Prostate gland (tissue), 2 donors: ENCODE measurements around the gene SULF2. TPM values are rescaled to one million over a fixed set of nuclear protein-coding genes. Genes with fewer than 3 reads are reported as not detected.

ENCODE experiments used
- DNase-seq: peaks from one replicate; pipeline ENCODE4 v3.0.0-alpha.2; 2019; ENCODE audit warnings: low spot score
- H3K27ac ChIP-seq, 2 donors: fragments of 200-600 bp; sonication (generic); 2 replicates each; pipeline ENCODE4 v1.5.1; 2017 to 2019
- H3K27me3 ChIP-seq: fragments of 200-600 bp; sonication (generic); replicated peaks from 2 replicates; pipeline ENCODE4 v1.5.1; 2019; ENCODE audit not compliant: insufficient read depth
- H3K36me3 ChIP-seq, 2 donors: fragments of 200-600 bp; sonication (generic); 1 replicate in 1 of 2; 2 replicates in 1 of 2; pipeline versions ENCODE4 v1.5.1 to v1.8.1; 2017 to 2019
- H3K4me1 ChIP-seq: fragments of 200-600 bp; sonication (generic); replicated peaks from 2 replicates; pipeline ENCODE4 v1.5.1; 2019
- H3K4me3 ChIP-seq, 2 donors: fragments of 200-600 bp; sonication (generic); 2 replicates each; pipeline ENCODE4 v1.5.1; 2017 to 2019
- H3K9me3 ChIP-seq: fragments of 200-600 bp; sonication (generic); 2 replicates; pipeline ENCODE4 v1.5.1; 2017
- CTCF ChIP-seq, 4 experiments: fragments of 200-600 bp in 2 of 4; fragments of 450-650 bp in 2 of 4; sonication (generic) in 2 of 4; IDR thresholded peaks; 1 replicate in 3 of 4; 2 replicates in 1 of 4; pipeline ENCODE4 v1.5.1; 2016 to 2019; ENCODE audit warnings: antibody characterized with exemption in 4 of 4, mild to moderate bottlenecking in 2 of 4, moderate library complexity in 2 of 4
- POLR2A ChIP-seq: fragments of 450-650 bp; IDR thresholded peaks from one replicate; pipeline ENCODE4 v1.6.1; 2016; ENCODE audit warnings: antibody characterized with exemption, mild to moderate bottlenecking
- POLR2AphosphoS5 ChIP-seq: sonication (generic); formaldehyde crosslinking; IDR thresholded peaks from one replicate; pipeline ENCODE4 v1.6.1; 2017; ENCODE audit warnings: antibody characterized with exemption
- WGBS: methylation state at CpG from one replicate; pipeline ENCODE4 v1.1.5; 2018; 5-methylcytosine and 5-hydroxymethylcytosine counted together
- intact Hi-C: fragments of 100-400 bp; cut with DNase I; formaldehyde crosslinking; loops from one replicate; pipeline ENCODE4 v1.14.2; 2022
- total RNA-seq, 2 donors: library from RNA; depleted of rRNA; stranded (reverse); fragments of >200 nt; gene quantifications; one replicate each; pipeline ENCODE4 v1.1.0, GENCODE V29; 2016

SULF2 gene
- total RNA-seq, 2 donors from 2014 or later, result 43.6 to 82.0 TPM

DNA sequence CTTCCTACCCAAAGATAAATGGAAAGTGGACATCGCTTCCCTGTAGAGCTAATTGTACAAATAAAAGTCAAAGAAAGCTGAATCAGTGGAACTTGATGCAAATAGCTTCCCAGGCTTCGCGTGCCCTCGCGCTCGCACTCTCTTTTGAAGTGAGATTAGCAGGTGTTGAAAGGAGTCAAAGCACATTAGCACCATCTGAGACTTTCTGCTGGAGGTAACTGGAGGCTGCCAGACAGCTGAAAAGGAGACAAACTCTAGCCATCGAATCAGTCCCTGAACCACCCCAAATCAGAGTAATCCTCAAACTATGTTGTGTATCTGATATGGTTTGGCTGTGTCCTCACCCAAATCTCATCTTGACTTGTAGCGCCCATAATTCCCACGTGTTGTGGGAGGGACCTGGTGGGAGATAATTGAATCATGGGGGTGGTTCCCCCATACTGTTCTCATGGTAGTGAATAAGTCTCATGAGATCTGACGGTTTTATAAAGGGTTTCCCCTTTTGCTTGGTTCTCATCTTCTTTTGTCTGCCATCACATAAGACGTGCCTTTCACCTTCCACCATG is 23.7 kb downstream of the SULF2 start:
- no peak for DNase-seq
- TF ChIP-seq CTCF (IDR thresholded peaks at IDR 0.05) (no peak), POLR2AphosphoS5 (no peak), POLR2A (no peak)
- WGBS, result 78% methylated on average over 11 of the region's 11 CpGs
- H3K27ac ChIP-seq, result no peak overlapping the region
- no peaks in the 10 kb centered on the region for H3K4me1 ChIP-seq
- no peaks in the 10 kb centered on the region for H3K27me3 ChIP-seq
- no peaks in the 10 kb centered on the region for H3K9me3 ChIP-seq
- no peak overlapping the region for H3K4me3 ChIP-seq
- no peaks in the 10 kb centered on the region for H3K36me3 ChIP-seq
- intact Hi-C loops, result no loop called here

- TF ChIP-seq CTCF (IDR thresholded peaks at IDR 0.05) (no peak), POLR2AphosphoS5 (no peak), POLR2A (no peak)
- Histone ChIP-seq H3K4me1 (no peaks in the 10 kb centered on the region), H3K9me3 (no peaks in the 10 kb centered on the region), H3K36me3 (no peaks in the 10 kb centered on the region), H3K4me3 (no peak overlapping the region), H3K27ac (no peak overlapping the region), H3K27me3 (no peaks in the 10 kb centered on the region)
- WGBS, result 78% methylated on average over 14 of the region's 14 CpGs
- no peak for DNase-seq
- intact Hi-C loops, result no loop called here
Measured at GRCh38 chr20:47760686-47761481, 24.4 kb downstream of the SULF2 start.

DNA sequence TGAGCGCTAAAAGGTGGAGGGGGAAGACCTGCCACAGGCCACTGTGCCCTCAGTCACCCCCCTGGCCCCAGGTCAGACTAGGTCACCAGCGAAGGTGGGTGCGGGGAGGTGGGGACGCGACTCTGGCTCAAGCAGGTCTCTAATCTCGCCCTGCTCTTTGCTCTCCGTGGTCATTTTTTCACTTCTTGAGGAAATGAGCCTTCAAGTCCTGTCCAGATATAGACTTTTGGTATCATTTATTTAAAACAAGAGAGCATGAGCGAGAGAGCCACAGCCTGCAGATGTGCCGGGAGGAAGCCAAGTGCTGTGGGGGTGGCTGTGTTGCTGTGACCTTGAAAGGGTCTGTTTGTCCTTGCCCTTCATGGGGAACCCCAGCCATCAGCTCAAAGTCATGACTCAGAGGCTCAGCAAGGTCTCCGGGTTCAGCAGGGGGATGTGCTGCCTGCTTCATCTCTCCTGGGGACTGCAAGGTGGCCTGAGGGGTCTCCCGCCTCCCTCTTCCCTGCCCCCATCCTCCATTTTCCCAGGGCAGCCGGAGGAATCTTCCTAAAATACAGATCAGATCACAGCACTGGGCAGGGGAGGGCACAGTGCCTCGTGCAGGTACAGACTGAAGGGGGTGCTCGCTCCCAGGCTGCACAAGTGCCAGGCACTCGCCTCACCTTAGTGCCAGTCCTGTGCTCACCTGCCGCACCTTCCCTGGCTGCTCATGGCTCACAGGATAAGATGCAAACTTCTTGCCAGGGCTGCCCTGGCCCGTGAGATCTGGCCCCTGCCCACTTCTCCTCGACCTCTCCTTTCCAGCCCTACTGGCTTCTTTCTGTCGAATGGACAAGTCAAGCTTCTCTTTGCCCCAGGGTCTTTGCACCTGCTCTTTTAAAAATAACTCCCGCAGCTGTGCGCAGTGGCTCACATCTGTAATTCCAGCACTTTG is 26.5 kb downstream of the SULF2 start:
- DNase-seq, result no peak
- TF ChIP-seq POLR2A (no peak), CTCF (IDR thresholded peaks at IDR 0.05) (no peak), POLR2AphosphoS5 (no peak)
- no peaks in the 10 kb centered on the region for H3K36me3 ChIP-seq
- no peaks in the 10 kb centered on the region for H3K27me3 ChIP-seq
- intact Hi-C loops, result no loop called here
- H3K4me3 ChIP-seq, result no peak overlapping the region
- 85% methylated on average over 21 of the region's 21 CpGs for WGBS
- H3K9me3 ChIP-seq, result no peaks in the 10 kb centered on the region
- no peaks in the 10 kb centered on the region for H3K4me1 ChIP-seq
- no peak overlapping the region for H3K27ac ChIP-seq

- intact Hi-C loops, result no loop called here
- no peaks in the 10 kb centered on the region for H3K9me3 ChIP-seq
- no peak for TF ChIP-seq POLR2A
- no peak for TF ChIP-seq CTCF (IDR thresholded peaks at IDR 0.05)
- TF ChIP-seq POLR2AphosphoS5, result no peak
- no peaks in the 10 kb centered on the region for H3K4me1 ChIP-seq
- 82% methylated on average over 32 of the region's 32 CpGs for WGBS
- no peaks in the 10 kb centered on the region for H3K27me3 ChIP-seq
- no peak for DNase-seq
- H3K4me3 ChIP-seq, result no peak overlapping the region
- no peak overlapping the region for H3K27ac ChIP-seq
- H3K36me3 ChIP-seq, result no peaks in the 10 kb centered on the region
Measured at GRCh38 chr20:47757145-47758035, 27.9 kb downstream of the SULF2 start.
